ENCODE measurements around the gene ZSCAN1.

DNA sequence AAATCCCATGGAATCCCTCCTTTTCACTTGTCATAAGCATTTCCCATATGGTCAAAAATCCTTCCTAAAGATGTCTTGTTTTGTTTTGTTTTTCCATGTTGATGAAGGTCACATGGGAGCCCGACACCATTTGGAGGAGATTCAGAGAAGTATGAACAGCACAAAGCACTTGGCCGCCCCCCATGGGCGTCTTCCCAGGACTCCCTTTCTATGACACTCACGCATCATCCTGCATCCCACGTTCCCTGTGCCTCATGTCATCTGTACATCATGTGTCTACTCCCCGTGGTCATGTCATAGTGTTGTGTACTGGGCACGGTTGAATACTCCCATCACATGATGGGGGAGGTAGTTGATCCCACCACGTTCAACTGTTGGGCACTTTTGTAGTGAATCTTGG, 2.0 kb downstream of the ZSCAN1 start:
- TF ChIP-seq CBX3 (IDR thresholded peaks at IDR 0.05; ENCODE audit: borderline replicate concordance, low read depth) (no peak), SRF (IDR thresholded peaks at IDR 0.05; ENCODE audit: low read depth in 2 of 2, low read length in 2 of 2) (no peak), TARDBP (IDR thresholded peaks at IDR 0.05; ENCODE audit: borderline replicate concordance) (no peak), RAD21 (IDR thresholded peaks at IDR 0.05; ENCODE audit: insufficient read depth, low read depth, low read length) (no peak), EED (IDR thresholded peaks at IDR 0.05; ENCODE audit: low read depth) (no peak), HDAC2 (IDR thresholded peaks at IDR 0.05) (no peak)
- TF ChIP-seq, protein P1, sequence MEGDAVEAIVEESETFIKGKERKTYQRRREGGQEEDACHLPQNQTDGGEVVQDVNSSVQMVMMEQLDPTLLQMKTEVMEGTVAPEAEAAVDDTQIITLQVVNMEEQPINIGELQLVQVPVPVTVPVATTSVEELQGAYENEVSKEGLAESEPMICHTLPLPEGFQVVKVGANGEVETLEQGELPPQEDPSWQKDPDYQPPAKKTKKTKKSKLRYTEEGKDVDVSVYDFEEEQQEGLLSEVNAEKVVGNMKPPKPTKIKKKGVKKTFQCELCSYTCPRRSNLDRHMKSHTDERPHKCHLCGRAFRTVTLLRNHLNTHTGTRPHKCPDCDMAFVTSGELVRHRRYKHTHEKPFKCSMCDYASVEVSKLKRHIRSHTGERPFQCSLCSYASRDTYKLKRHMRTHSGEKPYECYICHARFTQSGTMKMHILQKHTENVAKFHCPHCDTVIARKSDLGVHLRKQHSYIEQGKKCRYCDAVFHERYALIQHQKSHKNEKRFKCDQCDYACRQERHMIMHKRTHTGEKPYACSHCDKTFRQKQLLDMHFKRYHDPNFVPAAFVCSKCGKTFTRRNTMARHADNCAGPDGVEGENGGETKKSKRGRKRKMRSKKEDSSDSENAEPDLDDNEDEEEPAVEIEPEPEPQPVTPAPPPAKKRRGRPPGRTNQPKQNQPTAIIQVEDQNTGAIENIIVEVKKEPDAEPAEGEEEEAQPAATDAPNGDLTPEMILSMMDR (IDR thresholded peaks at IDR 0.05 in 2 of 3, conservative IDR thresholded peaks at IDR 0.05 in 1 of 3; ENCODE audit: control insufficient read depth in 2 of 3, extremely low read depth in 1 of 3, insufficient read depth in 1 of 3, low read depth in 3 of 3, low read length in 3 of 3), result no peak
- TF ChIP-seq, protein P2, sequence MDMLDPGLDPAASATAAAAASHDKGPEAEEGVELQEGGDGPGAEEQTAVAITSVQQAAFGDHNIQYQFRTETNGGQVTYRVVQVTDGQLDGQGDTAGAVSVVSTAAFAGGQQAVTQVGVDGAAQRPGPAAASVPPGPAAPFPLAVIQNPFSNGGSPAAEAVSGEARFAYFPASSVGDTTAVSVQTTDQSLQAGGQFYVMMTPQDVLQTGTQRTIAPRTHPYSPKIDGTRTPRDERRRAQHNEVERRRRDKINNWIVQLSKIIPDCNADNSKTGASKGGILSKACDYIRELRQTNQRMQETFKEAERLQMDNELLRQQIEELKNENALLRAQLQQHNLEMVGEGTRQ (IDR thresholded peaks at IDR 0.05; ENCODE audit: borderline replicate concordance, low read depth, low read length), result no peak

Measured in GM12878 (cell line).